ENCODE results near the gene LCE5A.

- TF ChIP-seq POLR2AphosphoS5 (IDR thresholded peaks at IDR 0.05; ENCODE audit: low read depth, low read length), result no peak
- TF ChIP-seq CTCF (IDR thresholded peaks at IDR 0.05), result peak; percentile 79
Measured at GRCh38 chr1:152486400-152487006, 24.1 kb upstream of the LCE5A start.
